Tracheal epithelial cell (primary cell): ENCODE measurements around the gene NIPSNAP2. TPM values are rescaled to one million over a fixed set of nuclear protein-coding genes. Genes with fewer than 3 reads are reported as not detected.

Source experiments
- total RNA-seq: library from RNA; depleted of rRNA; stranded (reverse); fragments of >200 nt; gene quantifications from 2 replicates; pipeline ENCODE4 v1.2.1, GENCODE V29; 2014

The NIPSNAP2 gene
- total RNA-seq, result 43.6 and 80.8 TPM in 2 replicates

DNA sequence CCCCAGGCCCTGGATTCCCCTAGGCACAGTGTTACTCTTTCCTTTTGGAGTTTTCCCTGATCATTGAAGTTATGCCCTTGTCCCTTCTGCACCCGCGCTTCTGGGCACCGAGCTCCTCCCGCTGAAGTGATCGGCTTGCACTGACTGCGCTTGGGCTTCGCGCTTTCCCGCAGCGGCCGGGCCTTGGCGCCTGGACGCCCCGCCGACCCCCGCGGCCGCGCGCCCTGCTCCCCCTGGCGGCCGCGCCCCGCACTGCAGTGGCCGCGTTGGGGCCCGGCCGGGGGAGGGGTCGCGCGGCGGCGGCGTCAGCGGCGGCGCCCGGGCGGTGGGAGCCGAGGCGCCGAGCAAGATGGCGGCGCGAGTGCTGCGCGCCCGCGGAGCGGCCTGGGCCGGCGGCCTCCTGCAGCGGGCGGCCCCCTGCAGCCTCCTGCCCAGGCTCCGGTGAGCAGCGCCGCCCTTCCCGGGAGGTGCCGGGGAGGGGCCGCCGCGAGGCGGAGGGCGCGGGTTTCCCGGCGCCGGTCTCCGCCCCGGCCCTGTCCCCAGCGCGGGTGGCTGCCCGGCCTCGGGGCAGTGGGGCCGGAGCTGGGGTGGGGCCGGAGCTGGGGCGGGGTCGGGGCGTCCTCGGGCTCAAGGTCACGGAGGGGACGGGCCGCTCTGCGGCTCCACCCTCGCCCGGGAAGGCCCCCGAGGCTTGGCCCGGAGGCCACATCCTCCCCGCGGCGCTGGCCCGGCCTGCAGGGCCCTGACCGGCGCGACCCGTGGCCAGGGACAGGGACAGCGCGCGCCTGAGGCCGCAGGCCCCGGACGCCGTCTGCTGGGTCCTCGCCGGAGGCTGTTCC, at the start of gene NIPSNAP2:
TSS of gene NIPSNAP2 (plus strand) at position 325 of the 839 bp plus-strand sequence. CDS start at position 350, 25 bp downstream.

DNA sequence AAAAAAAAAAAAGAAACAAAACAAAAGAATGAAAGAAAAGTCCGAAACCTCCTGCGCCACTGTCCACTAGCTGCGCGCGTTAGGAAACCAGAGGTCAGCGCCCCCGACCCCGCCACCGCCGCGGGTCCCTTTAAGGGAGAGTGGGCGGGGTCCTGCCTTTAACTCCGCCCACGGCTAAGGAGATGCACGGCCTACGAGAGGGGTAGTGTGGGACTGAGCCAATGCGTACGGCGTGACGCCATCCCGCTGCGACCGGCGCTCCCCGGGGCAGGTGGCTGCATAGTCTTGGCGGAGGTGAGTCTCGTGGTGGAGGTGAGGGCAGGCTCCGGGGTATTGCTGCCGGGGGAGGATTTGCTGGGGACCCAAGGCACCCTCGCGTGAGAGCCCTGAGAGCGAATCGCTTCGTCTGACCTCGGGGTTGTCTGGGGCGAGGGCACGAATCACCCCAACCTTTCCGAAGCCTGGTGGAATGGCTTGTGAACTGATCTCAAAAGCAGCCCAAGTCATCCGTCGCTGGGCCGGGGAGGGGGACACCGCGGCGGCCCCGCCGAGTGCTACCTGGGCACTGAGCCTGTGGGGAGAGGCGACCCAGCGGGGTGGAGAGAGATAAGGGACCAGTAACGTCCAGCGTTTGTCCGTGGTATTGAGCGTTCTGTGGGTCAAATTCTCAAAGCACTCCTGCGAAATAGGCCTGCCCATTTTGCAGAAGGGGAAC, 12.6 kb upstream of the NIPSNAP2 start, which contains the start of gene MRPS17:
TSS of gene MRPS17 (plus strand) at position 241 of the 715 bp plus-strand sequence. CDS start 1,319 bp downstream, outside the sequence.

Other genes starting within 250 kb of the NIPSNAP2 start
- not detected in 2 replicates for gene SEPTIN14, start 101.8 kb upstream of the NIPSNAP2 start, total RNA-seq
- gene ZNF713, start 77.1 kb upstream of the NIPSNAP2 start, total RNA-seq, result 2.6 and 6.5 TPM in 2 replicates
- gene MRPS17, start 12.7 kb upstream of the NIPSNAP2 start, total RNA-seq, result 20.0 and 33.0 TPM in 2 replicates
- 152 and 214 TPM in 2 replicates for gene PSPH, start 86.9 kb downstream of the NIPSNAP2 start, total RNA-seq
- gene CCT6A, start 87.2 kb downstream of the NIPSNAP2 start, total RNA-seq, result 221 and 354 TPM in 2 replicates
- gene SUMF2, start 99.7 kb downstream of the NIPSNAP2 start, total RNA-seq, result 187 and 220 TPM in 2 replicates
- 0.21 and 1.2 TPM in 2 replicates for gene PHKG1, start 128.4 kb downstream of the NIPSNAP2 start, total RNA-seq
- 430 and 442 TPM in 2 replicates for gene CHCHD2, start 141.9 kb downstream of the NIPSNAP2 start, total RNA-seq
- gene NUPR2, start 151.8 kb downstream of the NIPSNAP2 start, total RNA-seq, result not detected in 2 replicates